HG03521 (cell line): Measurements from ENCODE around the gene OVOL2.
"Not testable (repeated sequence)": the region's sequence is repeated elsewhere in the genome, so short reads cannot be mapped to it uniquely, and the experiment has no call there.

ENCODE experiments used
- ATAC-seq: cut with Tn5 transposase; IDR thresholded peaks from one replicate; pipeline ENCODE4 v1.9.1; 2021; ENCODE audit warnings: mild to moderate bottlenecking, moderate library complexity; ENCODE audit not compliant: unreplicated experiment

OVOL2 gene

GRCh38 chr20:18058661-18059467, 1.1 kb upstream of the OVOL2 start:
- no peak for ATAC-seq

- no peak for ATAC-seq
Measured at GRCh38 chr20:18057994-18058349, 256 bp upstream of the OVOL2 start.

GRCh38 chr20:18056174-18057100, 1.3 kb downstream of the OVOL2 start:
- ATAC-seq, result no peak

GRCh38 chr20:18055261-18055660, 2.5 kb downstream of the OVOL2 start:
- no peak for ATAC-seq

GRCh38 chr20:18052856-18053255, 4.9 kb downstream of the OVOL2 start:
- ATAC-seq, result no peak

- no peak for ATAC-seq
Measured at GRCh38 chr20:18050628-18051027, 7.1 kb downstream of the OVOL2 start.

GRCh38 chr20:18048176-18048575, 9.5 kb downstream of the OVOL2 start:
- no peak for ATAC-seq

- ATAC-seq, result no peak
Measured at GRCh38 chr20:18046535-18046934, 11.2 kb downstream of the OVOL2 start.

- no peak for ATAC-seq
Measured at GRCh38 chr20:18042229-18042628, 15.5 kb downstream of the OVOL2 start.

- no peak for ATAC-seq
Measured at GRCh38 chr20:18041462-18041861, 16.3 kb downstream of the OVOL2 start.

GRCh38 chr20:18039063-18039462, 18.7 kb downstream of the OVOL2 start:
- ATAC-seq, result no peak

- no peak for ATAC-seq
Measured at GRCh38 chr20:18034039-18034438, 23.7 kb downstream of the OVOL2 start.

- no peak for ATAC-seq
Measured at GRCh38 chr20:18032977-18033892, 24.5 kb downstream of the OVOL2 start.

- ATAC-seq, result no peak
Measured at GRCh38 chr20:18031888-18032509, 25.7 kb downstream of the OVOL2 start.

GRCh38 chr20:18031050-18031449, 26.7 kb downstream of the OVOL2 start:
- ATAC-seq, result no peak

GRCh38 chr20:18030020-18030419, 27.7 kb downstream of the OVOL2 start:
- ATAC-seq, result no peak

- not testable (repeated sequence) for ATAC-seq
Measured at GRCh38 chr20:18027011-18027410, 30.7 kb downstream of the OVOL2 start.

- ATAC-seq, result no peak
Measured at GRCh38 chr20:18024606-18025127, 33.0 kb downstream of the OVOL2 start.

GRCh38 chr20:18020931-18021330, 36.8 kb downstream of the OVOL2 start:
- ATAC-seq, result no peak

- no peak for ATAC-seq
Measured at GRCh38 chr20:18019068-18019467, 38.6 kb downstream of the OVOL2 start.
